HG02588 (cell line): ENCODE results near the gene RFESD.

Source experiments
- ATAC-seq: cut with Tn5 transposase; IDR thresholded peaks from one replicate; pipeline ENCODE4 v1.9.1; 2021; ENCODE audit warnings: mild to moderate bottlenecking, moderate library complexity; ENCODE audit not compliant: unreplicated experiment

Gene RFESD

GRCh38 chr5:95646569-95647431 lies at the start of gene RFESD:
Gene RFESD, plus strand, starts transcription at chr5:95646777. Its CDS starts 5,495 bp downstream, at chr5:95652272.
- ATAC-seq: peak; percentile 97

GRCh38 chr5:95599252-95599651 lies 47.3 kb upstream of the RFESD start:
- no peak for ATAC-seq

- no peak for ATAC-seq
Observed at GRCh38 chr5:95600557-95600956, 46.0 kb upstream of the RFESD start.

- no peak for ATAC-seq
Observed at GRCh38 chr5:95605786-95606185, 40.8 kb upstream of the RFESD start.

- ATAC-seq: no peak
Observed at GRCh38 chr5:95606419-95606818, 40.2 kb upstream of the RFESD start.

- no peak for ATAC-seq
Observed at GRCh38 chr5:95609711-95610110, 36.9 kb upstream of the RFESD start.

- no peak for ATAC-seq
Observed at GRCh38 chr5:95610546-95610945, 36.0 kb upstream of the RFESD start.

- ATAC-seq: no peak
Observed at GRCh38 chr5:95611396-95611795, 35.2 kb upstream of the RFESD start.

GRCh38 chr5:95613514-95613913 lies 33.1 kb upstream of the RFESD start:
- no peak for ATAC-seq

- peak; percentile 40 for ATAC-seq
Observed at GRCh38 chr5:95615164-95615467, 31.5 kb upstream of the RFESD start.

- ATAC-seq: no peak
Observed at GRCh38 chr5:95617057-95617456, 29.5 kb upstream of the RFESD start.

GRCh38 chr5:95619096-95619495 lies 27.5 kb upstream of the RFESD start:
- no peak for ATAC-seq

GRCh38 chr5:95619514-95620029 lies 27.0 kb upstream of the RFESD start:
- ATAC-seq: no peak

- ATAC-seq: peak; percentile 67
Observed at GRCh38 chr5:95620030-95620869, 26.3 kb upstream of the RFESD start, which contains the start of gene GPR150. Gene GPR150, plus strand, starts transcription at chr5:95620087. Its CDS starts 189 bp downstream, at chr5:95620276.

- peak; percentile 44 for ATAC-seq
Observed at GRCh38 chr5:95620870-95621838, 25.4 kb upstream of the RFESD start.

GRCh38 chr5:95621839-95622629 lies 24.5 kb upstream of the RFESD start:
- no peak for ATAC-seq

- no peak for ATAC-seq
Observed at GRCh38 chr5:95623706-95624105, 22.9 kb upstream of the RFESD start.

- no peak for ATAC-seq
Observed at GRCh38 chr5:95624368-95624767, 22.2 kb upstream of the RFESD start.

- no peak for ATAC-seq
Observed at GRCh38 chr5:95626701-95627100, 19.9 kb upstream of the RFESD start.
